ENCODE measurements around the gene MME.

- TF ChIP-seq YY1 (IDR thresholded peaks at IDR 0.05; ENCODE audit: insufficient read depth, insufficient read length) (no peak), ZNF274 (IDR thresholded peaks at IDR 0.05; ENCODE audit: low read depth, low read length) (no peak)
Observed at GRCh38 chr3:155158346-155159037, 78.4 kb downstream of the MME start.

Measured in NT2/D1 (cell line).